K562 (cell line): Measurements from ENCODE around the gene WNK2. TPM values are rescaled to one million over a fixed set of nuclear protein-coding genes. Genes with fewer than 3 reads are reported as not detected.

Experiments used
- ATAC-seq: fragments of 200-7000 bp; cut with Tn5 transposase; 3 replicates; pipeline ENCODE4 v1.9.1; 2020; ENCODE audit warnings: moderate library complexity
- BruUV-seq: library from RNA; stranded (reverse); fragments of 400-500 nt; replicated peaks from 2 replicates; lab custom pipeline; 2021; lab: Mats Ljungman, UMichigan
- CTCF ChIA-PET: fragments of 300-600 bp; formaldehyde crosslinking; extraction: SDS; loops from one replicate; lab custom pipeline; 2021; ENCODE audit warnings: low intra/inter-chr PET ratio; lab: Yijun Ruan, JAX
- POLR2A ChIA-PET: fragments of 300-600, 350-650 bp; sonication (Branson Sonifier 250); formaldehyde crosslinking; extraction: SDS; loops from one replicate; lab custom pipeline; 2021; ENCODE audit warnings: antibody characterized with exemption, inconsistent platforms; lab: Yijun Ruan, JAX
- DNase-seq, 4 experiments: peaks; one replicate each; pipeline versions ENCODE4 v3.0.0 to v3.0.0-alpha.2; 2011 to 2018; ENCODE audit warnings: low spot score in 3 of 4, mixed read lengths in 3 of 4; ENCODE audit errors: extremely low read depth in 1 of 4
- FAIRE-seq: peaks from 2 replicates; lab custom pipeline; 2011; peaks lifted over from hg19 to GRCh38; lab: Jason Lieb, UNC
- H2AFZ ChIP-seq: 2 replicates; pipeline ENCODE4 v1.6.0; 2011; ENCODE audit warnings: low read depth, low read length, control low read depth, inconsistent platforms
- H3K27ac ChIP-seq: fragments of 200-600 bp; 3 replicates; pipeline ENCODE4 v1.8.0; 2011; ENCODE audit warnings: low read depth, mild to moderate bottlenecking, control low read depth, inconsistent platforms, low read length, moderate library complexity, mixed read lengths; ENCODE audit errors: extremely low read depth
- H3K27me3 ChIP-seq, 2 experiments: fragments of 300-600 bp in 1 of 2; 2 replicates in 1 of 2; 3 replicates in 1 of 2; pipeline versions ENCODE4 v1.6.0 to v1.8.0; 2011; ENCODE audit warnings: inconsistent platforms in 2 of 2, low read length in 2 of 2, mild to moderate bottlenecking in 1 of 2, mixed read lengths in 1 of 2, moderate library complexity in 1 of 2; ENCODE audit not compliant: control insufficient read depth in 2 of 2, insufficient read depth in 2 of 2
- H3K36me3 ChIP-seq: fragments of 300-600 bp; 3 replicates; pipeline ENCODE4 v1.8.0; 2011; ENCODE audit warnings: mild to moderate bottlenecking, low read length, inconsistent platforms; ENCODE audit not compliant: control insufficient read depth, insufficient read depth
- H3K4me1 ChIP-seq, 2 experiments: fragments of 200-600 bp in 1 of 2; replicated peaks in 1 of 2; 2 replicates in 1 of 2; 3 replicates in 1 of 2; pipeline versions ENCODE4 v1.5.1 to v1.8.0; 2011; ENCODE audit warnings: inconsistent platforms in 2 of 2, low read length in 2 of 2, mild to moderate bottlenecking in 1 of 2, mixed read lengths in 1 of 2, moderate library complexity in 1 of 2; ENCODE audit not compliant: control insufficient read depth in 2 of 2, insufficient read depth in 2 of 2
- H3K4me2 ChIP-seq: 2 replicates; pipeline ENCODE4 v1.6.1; 2011; ENCODE audit warnings: low read length, control low read depth, inconsistent platforms, mixed read lengths; ENCODE audit not compliant: insufficient read depth
- H3K4me3 ChIP-seq: fragments of 200-600 bp; sonication (generic), shearing (Covaris generic); 2 replicates; pipeline ENCODE4 v1.5.1; 2016; ENCODE audit warnings: control low read depth, inconsistent platforms
- H3K79me2 ChIP-seq: fragments of 200-600 bp; 3 replicates; pipeline ENCODE4 v1.8.0; 2011; ENCODE audit warnings: low read length, inconsistent platforms; ENCODE audit not compliant: control insufficient read depth, insufficient read depth
- H3K9ac ChIP-seq, 2 experiments: 2 replicates each; pipeline versions ENCODE4 v1.6.0 to v1.6.1; 2011; ENCODE audit warnings: low read depth in 2 of 2, low read length in 2 of 2, control low read depth in 1 of 2, inconsistent platforms in 1 of 2, mild to moderate bottlenecking in 1 of 2, mixed read lengths in 1 of 2; ENCODE audit not compliant: insufficient read depth in 1 of 2
- H3K9me1 ChIP-seq: one replicate; pipeline ENCODE4 v1.6.0; 2011; ENCODE audit warnings: inconsistent platforms, mild to moderate bottlenecking, low read length, moderate library complexity; ENCODE audit not compliant: control insufficient read depth, insufficient read depth
- H3K9me3 ChIP-seq: replicated peaks from 2 replicates; pipeline ENCODE4 v1.5.1; 2011; ENCODE audit warnings: low read depth, low read length, inconsistent platforms; ENCODE audit not compliant: control insufficient read depth, insufficient read depth
- H4K20me1 ChIP-seq: replicated peaks from 2 replicates; pipeline ENCODE4 v1.6.1; 2011; ENCODE audit warnings: low read length, inconsistent platforms, mixed read lengths; ENCODE audit not compliant: control insufficient read depth, insufficient read depth
- ARID2 ChIP-seq: fragments of 450-650 bp; IDR thresholded peaks from 2 replicates; pipeline ENCODE4 v1.6.1; 2017; ENCODE audit warnings: antibody characterized with exemption, mild to moderate bottlenecking
- CHCHD3 ChIP-seq: fragments of 250-450 bp; sonication (Bioruptor Pico); IDR thresholded peaks from 2 replicates; pipeline ENCODE4 v2.1.2; 2022; ENCODE audit warnings: mild to moderate bottlenecking
- COPS2 ChIP-seq: fragments of 450-650 bp; conservative IDR thresholded peaks from 2 replicates; pipeline ENCODE4 v1.6.1; 2016; ENCODE audit warnings: mild to moderate bottlenecking, moderate library complexity
- ELF2 ChIP-seq: fragments of 250-450 bp; sonication (Bioruptor Pico); IDR thresholded peaks from 2 replicates; pipeline ENCODE4 v1.5.0; 2021; ENCODE audit warnings: mild to moderate bottlenecking
- NRF1 ChIP-seq, 2 experiments: fragments of 450-650 bp; IDR thresholded peaks in 1 of 2; conservative IDR thresholded peaks in 1 of 2; 2 replicates each; pipeline ENCODE4 v1.6.1; 2014; ENCODE audit warnings: mild to moderate bottlenecking in 2 of 2
- POLR3G ChIP-seq: IDR thresholded peaks from 2 replicates; pipeline ENCODE4 v1.6.1; 2011; ENCODE audit not compliant: insufficient read length, insufficient replicate concordance; ENCODE audit errors: extremely low read depth
- ZNF165 ChIP-seq: fragments of 250-450 bp; sonication (Bioruptor Pico); IDR thresholded peaks from 2 replicates; pipeline ENCODE4 v1.4.0; 2020; ENCODE audit warnings: borderline replicate concordance
- WGBS: fragments of 100-300 bp; shearing (Covaris generic); methylation state at CpG from one replicate; pipeline ENCODE4 v1.1.6; 2016; ENCODE audit warnings: low coverage, mixed read lengths; ENCODE audit not compliant: insufficient coverage; ENCODE audit errors: missing lambda C conversion rate; 5-methylcytosine and 5-hydroxymethylcytosine counted together
- in situ Hi-C: fragments of 300-500 bp; cut with MboI; formaldehyde crosslinking; loops from 4 replicates; pipeline ENCODE4 v1.15.0; 2018; ENCODE audit warnings: inconsistent platforms, mixed read lengths
- intact Hi-C: fragments of 100-400 bp; cut with micrococcal nuclease; formaldehyde crosslinking; loops from 2 replicates; pipeline ENCODE4 v1.14.2; 2022
- polyA plus RNA-seq, 8 experiments: library from polyadenylated mRNA; depleted of rRNA in 4 of 8; stranded (reverse) in 5 of 8; unstranded in 3 of 8; fragments of >200 nt; fragmentation: Nextera tagmentation in 2 of 8; fragmentation: Illumina TruSeq in 1 of 8; extraction: Ambion mirVana in 2 of 8; extraction: Trizol in 1 of 8; gene quantifications; 2 replicates each; pipeline versions ENCODE4 v1.2.1 to v1.2.3, GENCODE V29; 2011 to 2014; ENCODE audit warnings: inconsistent platforms in 1 of 8, missing spikeins in 1 of 8
- total RNA-seq, 7 experiments: library from RNA; depleted of rRNA in 6 of 7; stranded (reverse); fragments of >200 nt in 6 of 7; fragmentation: Illumina TruSeq in 2 of 7; extraction: Trizol in 2 of 7; gene quantifications; 2 replicates each; pipeline versions ENCODE4 v1.2.1 to v1.2.3, GENCODE V29; 2011 to 2021; ENCODE audit warnings: low replicate concordance in 1 of 7
- TF ChIP-seq, protein P1 (sequence below): fragments of 200-800 bp; sonication (Bioruptor generic); IDR thresholded peaks from 2 replicates; pipeline ENCODE4 v1.6.1; 2016; ENCODE audit warnings: missing genetic modification characterization, missing compliant biosample characterization
- TF ChIP-seq, protein P2 (sequence below), 3 experiments: fragments of 200-800 bp in 1 of 3; fragments of 250-450 bp in 1 of 3; fragments of 450-650 bp in 1 of 3; sonication (Bioruptor Pico) in 1 of 3; sonication (Bioruptor generic) in 1 of 3; formaldehyde crosslinking in 1 of 3; IDR thresholded peaks; 2 replicates each; pipeline versions ENCODE4 v1.6.1 to v1.8.0; 2016 to 2022; ENCODE audit warnings: mild to moderate bottlenecking in 2 of 3, missing genetic modification characterization in 2 of 3, missing compliant biosample characterization in 1 of 3, moderate library complexity in 1 of 3

The WNK2 gene
- total and polyA plus RNA-seq, 9 of the 15 experiments (the other 6 are each of a cell fraction or from before 2014, with no cell fraction given): 0.36 to 3.3 (median 0.64) TPM; not detected in 2

DNA sequence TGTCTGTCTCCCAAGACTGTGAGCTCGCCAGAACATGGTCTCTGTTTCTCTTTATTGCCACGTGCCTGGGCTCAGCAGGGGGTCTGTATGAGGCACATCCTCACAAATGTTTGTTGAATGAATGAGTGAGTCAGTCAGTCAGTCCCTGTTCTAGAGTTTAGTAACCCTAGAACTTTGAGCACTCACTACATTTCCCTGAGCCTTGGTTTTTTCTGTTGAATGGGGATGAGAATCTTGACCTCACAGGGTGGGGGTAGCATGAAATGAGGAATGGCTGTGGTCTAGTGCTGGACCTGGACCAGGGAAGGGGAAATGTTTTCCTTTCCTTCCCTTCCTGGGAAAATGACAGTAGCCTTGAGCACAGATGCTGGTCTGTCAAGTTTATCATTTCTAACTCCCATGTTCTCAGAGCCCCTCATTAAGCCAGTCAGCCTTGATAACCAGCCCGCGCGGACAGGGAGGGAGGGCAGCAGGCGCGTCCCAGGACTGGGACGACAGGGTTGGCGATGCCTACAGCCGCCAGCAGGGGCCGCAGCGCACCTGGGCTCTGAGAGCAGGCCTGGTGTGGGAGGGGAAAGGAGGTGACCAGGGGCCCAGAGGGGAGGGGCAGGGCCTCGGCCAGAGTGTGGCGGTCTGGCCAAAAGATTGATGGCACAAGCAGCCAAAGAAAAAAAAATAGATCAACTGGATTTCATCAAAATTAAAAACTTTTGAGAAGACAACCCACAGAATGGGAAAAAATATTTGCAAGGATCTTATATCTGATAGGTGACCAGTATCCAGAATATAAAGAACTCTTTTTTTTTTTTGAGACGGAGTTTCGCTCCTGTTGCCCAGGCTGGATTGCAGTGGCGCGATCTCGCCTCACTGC lies 24.1 kb upstream of the WNK2 start:
- BruUV-seq: no TSS peak
- peak; percentile 89 for FAIRE-seq
- H3K9me1 ChIP-seq: no peaks in the 10 kb centered on the region
- no peak for TF ChIP-seq COPS2
- TF ChIP-seq POLR3G: no peak
- no peak for TF ChIP-seq ZNF165 (CRISPR knock-in tag)
- TF ChIP-seq, protein P1, sequence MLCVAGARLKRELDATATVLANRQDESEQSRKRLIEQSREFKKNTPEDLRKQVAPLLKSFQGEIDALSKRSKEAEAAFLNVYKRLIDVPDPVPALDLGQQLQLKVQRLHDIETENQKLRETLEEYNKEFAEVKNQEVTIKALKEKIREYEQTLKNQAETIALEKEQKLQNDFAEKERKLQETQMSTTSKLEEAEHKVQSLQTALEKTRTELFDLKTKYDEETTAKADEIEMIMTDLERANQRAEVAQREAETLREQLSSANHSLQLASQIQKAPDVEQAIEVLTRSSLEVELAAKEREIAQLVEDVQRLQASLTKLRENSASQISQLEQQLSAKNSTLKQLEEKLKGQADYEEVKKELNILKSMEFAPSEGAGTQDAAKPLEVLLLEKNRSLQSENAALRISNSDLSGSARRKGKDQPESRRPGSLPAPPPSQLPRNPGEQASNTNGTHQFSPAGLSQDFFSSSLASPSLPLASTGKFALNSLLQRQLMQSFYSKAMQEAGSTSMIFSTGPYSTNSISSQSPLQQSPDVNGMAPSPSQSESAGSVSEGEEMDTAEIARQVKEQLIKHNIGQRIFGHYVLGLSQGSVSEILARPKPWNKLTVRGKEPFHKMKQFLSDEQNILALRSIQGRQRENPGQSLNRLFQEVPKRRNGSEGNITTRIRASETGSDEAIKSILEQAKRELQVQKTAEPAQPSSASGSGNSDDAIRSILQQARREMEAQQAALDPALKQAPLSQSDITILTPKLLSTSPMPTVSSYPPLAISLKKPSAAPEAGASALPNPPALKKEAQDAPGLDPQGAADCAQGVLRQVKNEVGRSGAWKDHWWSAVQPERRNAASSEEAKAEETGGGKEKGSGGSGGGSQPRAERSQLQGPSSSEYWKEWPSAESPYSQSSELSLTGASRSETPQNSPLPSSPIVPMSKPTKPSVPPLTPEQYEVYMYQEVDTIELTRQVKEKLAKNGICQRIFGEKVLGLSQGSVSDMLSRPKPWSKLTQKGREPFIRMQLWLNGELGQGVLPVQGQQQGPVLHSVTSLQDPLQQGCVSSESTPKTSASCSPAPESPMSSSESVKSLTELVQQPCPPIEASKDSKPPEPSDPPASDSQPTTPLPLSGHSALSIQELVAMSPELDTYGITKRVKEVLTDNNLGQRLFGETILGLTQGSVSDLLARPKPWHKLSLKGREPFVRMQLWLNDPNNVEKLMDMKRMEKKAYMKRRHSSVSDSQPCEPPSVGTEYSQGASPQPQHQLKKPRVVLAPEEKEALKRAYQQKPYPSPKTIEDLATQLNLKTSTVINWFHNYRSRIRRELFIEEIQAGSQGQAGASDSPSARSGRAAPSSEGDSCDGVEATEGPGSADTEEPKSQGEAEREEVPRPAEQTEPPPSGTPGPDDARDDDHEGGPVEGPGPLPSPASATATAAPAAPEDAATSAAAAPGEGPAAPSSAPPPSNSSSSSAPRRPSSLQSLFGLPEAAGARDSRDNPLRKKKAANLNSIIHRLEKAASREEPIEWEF: no peak
- TF ChIP-seq, protein P2, sequence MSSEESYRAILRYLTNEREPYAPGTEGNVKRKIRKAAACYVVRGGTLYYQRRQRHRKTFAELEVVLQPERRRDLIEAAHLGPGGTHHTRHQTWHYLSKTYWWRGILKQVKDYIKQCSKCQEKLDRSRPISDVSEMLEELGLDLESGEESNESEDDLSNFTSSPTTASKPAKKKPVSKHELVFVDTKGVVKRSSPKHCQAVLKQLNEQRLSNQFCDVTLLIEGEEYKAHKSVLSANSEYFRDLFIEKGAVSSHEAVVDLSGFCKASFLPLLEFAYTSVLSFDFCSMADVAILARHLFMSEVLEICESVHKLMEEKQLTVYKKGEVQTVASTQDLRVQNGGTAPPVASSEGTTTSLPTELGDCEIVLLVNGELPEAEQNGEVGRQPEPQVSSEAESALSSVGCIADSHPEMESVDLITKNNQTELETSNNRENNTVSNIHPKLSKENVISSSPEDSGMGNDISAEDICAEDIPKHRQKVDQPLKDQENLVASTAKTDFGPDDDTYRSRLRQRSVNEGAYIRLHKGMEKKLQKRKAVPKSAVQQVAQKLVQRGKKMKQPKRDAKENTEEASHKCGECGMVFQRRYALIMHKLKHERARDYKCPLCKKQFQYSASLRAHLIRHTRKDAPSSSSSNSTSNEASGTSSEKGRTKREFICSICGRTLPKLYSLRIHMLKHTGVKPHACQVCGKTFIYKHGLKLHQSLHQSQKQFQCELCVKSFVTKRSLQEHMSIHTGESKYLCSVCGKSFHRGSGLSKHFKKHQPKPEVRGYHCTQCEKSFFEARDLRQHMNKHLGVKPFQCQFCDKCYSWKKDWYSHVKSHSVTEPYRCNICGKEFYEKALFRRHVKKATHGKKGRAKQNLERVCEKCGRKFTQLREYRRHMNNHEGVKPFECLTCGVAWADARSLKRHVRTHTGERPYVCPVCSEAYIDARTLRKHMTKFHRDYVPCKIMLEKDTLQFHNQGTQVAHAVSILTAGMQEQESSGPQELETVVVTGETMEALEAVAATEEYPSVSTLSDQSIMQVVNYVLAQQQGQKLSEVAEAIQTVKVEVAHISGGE (CRISPR knock-in tag; IDR thresholded peaks at IDR 0.05): no peak
- no peak for TF ChIP-seq ELF2
- no peak for TF ChIP-seq CHCHD3 (CRISPR knock-in tag)
- TF ChIP-seq NRF1 (conservative IDR thresholded peaks at IDR 0.05 in 1 of 2, IDR thresholded peaks at IDR 0.05 in 1 of 2): 0 out of 4 replicates have a peak, but pooled peaks of 1 of the 2 experiments have one; percentile 23
- TF ChIP-seq ARID2: peak; percentile 68; the same call in 1 of the 2 replicates

More for the DNA sequence above, 24.1 kb upstream of the WNK2 start:
- peak overlapping the region in 1 of 2 experiments; percentile 14; a peak in 1 of 4 replicates for H3K9ac ChIP-seq
- no peak overlapping the region for H3K4me3 ChIP-seq
- WGBS: under 1% methylated on average over 12 of the region's 19 CpGs
- ATAC-seq: peak; percentile 100
- 0 out of 2 replicates have a peak overlapping the region, but pooled peaks have one; percentile 25 for H2AFZ ChIP-seq
- intact Hi-C loops: loop anchor here (1.0 to 10.0 kb wide), 3 partner anchors 51 to 405 kb away; no protein-coding TSS in a partner anchor
- no peaks in the 10 kb centered on the region for H3K36me3 ChIP-seq
- CTCF ChIA-PET: interaction anchor here (0.7 to 2.0 kb wide), 8 partner anchors 31 to 1445 kb away, joined by 3 to 12 read pairs (median 4); no protein-coding TSS in a partner anchor
- peaks cover 0 to 9% of the 10 kb centered on the region in 2 experiments; a peak in 3 of 5 replicates for H3K4me1 ChIP-seq
- no peaks in the 10 kb centered on the region for H3K9me3 ChIP-seq
- peaks cover 8% of the 10 kb centered on the region; the same call in 1 of the 2 replicates for H4K20me1 ChIP-seq
- DNase-seq: peak; percentile 90 to 96 (median 94)
- in situ Hi-C loops: loop anchor here (5.0 kb wide), 1 partner anchor 142 kb away; no protein-coding TSS in a partner anchor
- no peak overlapping the region for H3K4me2 ChIP-seq
- H3K27me3 ChIP-seq: peaks cover 16 to 38% of the 10 kb centered on the region in 2 experiments
- H3K27ac ChIP-seq: no peak overlapping the region
- H3K79me2 ChIP-seq: no peaks in the 10 kb centered on the region
- POLR2A ChIA-PET: no interaction called here
